ENCODE results near the gene TTLL11.

DNA sequence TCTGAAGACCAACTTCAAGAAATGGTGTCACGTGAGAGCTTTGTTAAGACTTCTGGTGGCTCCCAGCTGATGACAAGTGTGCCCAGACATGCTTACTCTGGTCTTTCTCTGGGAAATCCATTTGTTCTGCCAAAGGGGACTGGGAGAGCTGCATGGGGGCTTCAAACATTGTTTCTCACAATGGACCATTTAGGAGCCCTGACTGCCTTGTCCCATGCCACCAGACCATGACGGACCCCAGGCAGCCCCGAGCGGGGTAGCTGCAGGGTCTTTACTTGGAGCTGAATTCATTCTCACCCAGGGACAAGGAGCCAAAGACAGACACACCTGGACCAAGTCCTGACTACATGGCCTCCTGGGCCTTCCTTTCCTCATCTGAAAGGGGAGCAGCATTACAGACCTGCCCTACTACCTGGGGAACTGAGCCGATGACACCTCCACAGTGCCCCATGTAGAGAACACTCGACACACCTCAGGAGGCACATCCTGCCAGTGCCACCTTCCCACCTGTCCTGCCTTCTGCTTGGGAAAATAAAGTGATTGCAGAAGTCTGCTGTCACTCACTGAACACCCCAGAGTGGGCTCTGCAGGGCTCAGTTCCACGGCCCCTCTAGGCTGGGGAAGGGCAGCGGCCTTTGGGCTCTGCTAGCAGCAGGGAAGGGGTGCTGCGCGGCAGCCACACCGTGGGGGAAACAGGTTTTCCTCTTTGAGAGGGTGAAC lies 272.7 kb downstream of the TTLL11 start:
- TF ChIP-seq, protein P1, sequence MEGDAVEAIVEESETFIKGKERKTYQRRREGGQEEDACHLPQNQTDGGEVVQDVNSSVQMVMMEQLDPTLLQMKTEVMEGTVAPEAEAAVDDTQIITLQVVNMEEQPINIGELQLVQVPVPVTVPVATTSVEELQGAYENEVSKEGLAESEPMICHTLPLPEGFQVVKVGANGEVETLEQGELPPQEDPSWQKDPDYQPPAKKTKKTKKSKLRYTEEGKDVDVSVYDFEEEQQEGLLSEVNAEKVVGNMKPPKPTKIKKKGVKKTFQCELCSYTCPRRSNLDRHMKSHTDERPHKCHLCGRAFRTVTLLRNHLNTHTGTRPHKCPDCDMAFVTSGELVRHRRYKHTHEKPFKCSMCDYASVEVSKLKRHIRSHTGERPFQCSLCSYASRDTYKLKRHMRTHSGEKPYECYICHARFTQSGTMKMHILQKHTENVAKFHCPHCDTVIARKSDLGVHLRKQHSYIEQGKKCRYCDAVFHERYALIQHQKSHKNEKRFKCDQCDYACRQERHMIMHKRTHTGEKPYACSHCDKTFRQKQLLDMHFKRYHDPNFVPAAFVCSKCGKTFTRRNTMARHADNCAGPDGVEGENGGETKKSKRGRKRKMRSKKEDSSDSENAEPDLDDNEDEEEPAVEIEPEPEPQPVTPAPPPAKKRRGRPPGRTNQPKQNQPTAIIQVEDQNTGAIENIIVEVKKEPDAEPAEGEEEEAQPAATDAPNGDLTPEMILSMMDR (IDR thresholded peaks at IDR 0.05), result no peak
- no peak for TF ChIP-seq POLR2AphosphoS5 (IDR thresholded peaks at IDR 0.05)
- no peak for TF ChIP-seq EP300 (IDR thresholded peaks at IDR 0.05)
- no peak for TF ChIP-seq POLR2A (IDR thresholded peaks at IDR 0.05)

All from upper lobe of left lung (tissue), 4 donors.